Measurements from ENCODE around the gene TXNDC2.

The TXNDC2 gene

GRCh38 chr18:9918016-9918680 is 32.4 kb downstream of the TXNDC2 start:
- TF ChIP-seq CTCF (IDR thresholded peaks at IDR 0.05; ENCODE audit: borderline replicate concordance, insufficient read depth, low read depth, low read length) = no peak
- H3K4me3 ChIP-seq (ENCODE audit: low read depth, low read length) = no peak overlapping the region

GRCh38 chr18:9919564-9920232 is 33.9 kb downstream of the TXNDC2 start:
- no peak overlapping the region for H3K4me3 ChIP-seq (ENCODE audit: low read depth, low read length)

GRCh38 chr18:9922592-9923311 is 37.0 kb downstream of the TXNDC2 start:
- no peak for TF ChIP-seq CTCF (IDR thresholded peaks at IDR 0.05; ENCODE audit: borderline replicate concordance, insufficient read depth, low read depth, low read length)
- H3K4me3 ChIP-seq (ENCODE audit: low read depth, low read length) = no peak overlapping the region

More at GRCh38 chr18:9919564-9920232, 33.9 kb downstream of the TXNDC2 start:
- no peak for TF ChIP-seq CTCF (IDR thresholded peaks at IDR 0.05; ENCODE audit: borderline replicate concordance, insufficient read depth, low read depth, low read length)

GRCh38 chr18:9924371-9924943 is 38.7 kb downstream of the TXNDC2 start:
- no peak for TF ChIP-seq CTCF (IDR thresholded peaks at IDR 0.05; ENCODE audit: borderline replicate concordance, insufficient read depth, low read depth, low read length)
- no peak overlapping the region for H3K4me3 ChIP-seq (ENCODE audit: low read depth, low read length)

- no peak for TF ChIP-seq CTCF (IDR thresholded peaks at IDR 0.05; ENCODE audit: borderline replicate concordance, insufficient read depth, low read depth, low read length)
Observed at GRCh38 chr18:9925369-9925768, 39.6 kb downstream of the TXNDC2 start.

GRCh38 chr18:9925795-9926194 is 40.0 kb downstream of the TXNDC2 start:
- no peak for TF ChIP-seq CTCF (IDR thresholded peaks at IDR 0.05; ENCODE audit: borderline replicate concordance, insufficient read depth, low read depth, low read length)
- no peak overlapping the region for H3K4me3 ChIP-seq (ENCODE audit: low read depth, low read length)

More at GRCh38 chr18:9925369-9925768, 39.6 kb downstream of the TXNDC2 start:
- H3K4me3 ChIP-seq (ENCODE audit: low read depth, low read length) = no peak overlapping the region
